ENCODE data around the gene PLA2G5.
"Not testable (repeated sequence)": the region's sequence is repeated elsewhere in the genome, so short reads cannot be mapped to it uniquely, and the experiment has no call there.

Gene PLA2G5, protein sequence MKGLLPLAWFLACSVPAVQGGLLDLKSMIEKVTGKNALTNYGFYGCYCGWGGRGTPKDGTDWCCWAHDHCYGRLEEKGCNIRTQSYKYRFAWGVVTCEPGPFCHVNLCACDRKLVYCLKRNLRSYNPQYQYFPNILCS

GRCh38 chr1:20069874-20070273, at the start of gene PLA2G5:
PLA2G5 (plus strand) TSS chr1:20070194; CDS start chr1:20084831, 14,637 bp downstream.
- no peak for DNase-seq

GRCh38 chr1:20028125-20028524, 41.9 kb upstream of the PLA2G5 start:
- no peak for DNase-seq

DNA sequence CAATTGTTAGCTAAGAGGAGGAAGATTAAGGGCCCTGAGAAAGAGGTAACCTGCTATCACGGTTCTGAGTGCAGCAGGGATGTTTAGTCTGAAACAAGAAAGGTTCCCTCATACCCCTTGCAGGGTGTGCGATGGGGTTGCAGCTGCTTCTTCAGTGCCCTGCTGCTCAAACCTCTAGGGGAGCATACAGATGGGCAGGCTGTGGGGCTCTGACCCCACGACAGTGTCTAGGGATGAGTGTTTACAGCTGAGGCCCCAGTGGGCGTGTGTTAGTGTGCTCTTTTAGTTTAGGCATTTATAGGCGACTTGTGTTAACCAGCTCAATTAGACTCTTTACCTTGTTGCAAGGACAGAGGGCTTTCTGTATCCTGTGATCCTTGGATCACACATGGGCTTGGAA, 41.3 kb upstream of the PLA2G5 start:
- no peak for DNase-seq

DNA sequence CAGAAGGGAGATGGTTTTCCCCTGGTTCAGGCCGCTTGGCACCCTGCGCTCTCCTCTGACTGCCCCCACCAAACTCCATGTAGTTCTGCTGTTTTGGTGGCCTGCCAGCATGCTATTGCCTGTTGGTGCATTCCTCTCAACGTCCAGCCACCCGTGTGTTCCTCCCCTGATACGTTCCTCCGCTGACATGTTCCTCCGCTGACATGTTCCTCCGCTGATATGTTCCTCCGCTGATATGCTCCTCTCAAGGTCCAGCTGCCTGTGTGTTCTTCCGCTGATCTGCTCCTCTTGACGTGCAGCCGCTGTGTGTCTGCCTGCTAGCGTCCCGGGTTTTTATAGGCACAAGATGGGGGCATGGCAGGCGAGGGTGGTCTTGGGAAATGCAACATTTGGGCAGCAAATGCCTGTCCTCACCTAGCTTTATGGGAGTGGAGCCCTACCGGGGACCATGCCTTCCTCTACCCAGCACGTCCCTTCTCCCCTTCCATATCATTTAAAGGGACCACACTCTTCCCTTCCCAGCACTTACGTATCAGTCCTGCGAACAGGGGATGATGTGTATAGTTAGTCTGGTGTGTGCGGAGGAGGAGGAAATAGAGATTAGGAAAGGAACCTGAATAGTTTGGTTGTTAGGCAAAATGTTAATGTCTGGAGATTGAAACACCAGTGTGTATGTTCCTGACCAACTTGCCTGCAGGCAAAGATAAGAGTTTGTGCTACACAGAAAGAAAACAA, 40.6 kb upstream of the PLA2G5 start:
- no peak for DNase-seq

GRCh38 chr1:20030436-20031151, 39.4 kb upstream of the PLA2G5 start:
- DNase-seq: not testable (repeated sequence)

DNA sequence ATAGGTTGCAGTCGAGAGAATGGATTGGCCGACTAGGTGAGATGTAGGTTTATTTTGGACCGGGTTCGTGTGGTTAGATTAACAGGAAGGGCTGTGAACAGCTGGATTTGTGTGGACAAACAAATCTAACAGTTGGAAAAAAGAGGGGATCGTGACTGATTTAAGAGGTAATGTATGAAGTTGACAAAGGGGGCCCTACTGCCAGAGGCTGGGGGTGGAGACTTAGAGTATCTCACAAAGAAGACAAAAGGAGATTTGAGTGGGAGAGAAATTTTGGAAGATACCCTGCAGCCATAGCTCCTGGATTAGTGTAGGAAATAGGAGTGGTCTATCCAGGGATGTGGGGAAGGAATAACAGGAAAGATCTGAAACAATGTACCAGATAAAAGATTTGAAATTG, 38.8 kb upstream of the PLA2G5 start:
- DNase-seq: no peak

GRCh38 chr1:20031836-20032235, 38.2 kb upstream of the PLA2G5 start:
- no peak for DNase-seq

GRCh38 chr1:20032425-20032824, 37.6 kb upstream of the PLA2G5 start:
- no peak for DNase-seq

GRCh38 chr1:20033420-20033819, 36.6 kb upstream of the PLA2G5 start:
- no peak for DNase-seq

DNA sequence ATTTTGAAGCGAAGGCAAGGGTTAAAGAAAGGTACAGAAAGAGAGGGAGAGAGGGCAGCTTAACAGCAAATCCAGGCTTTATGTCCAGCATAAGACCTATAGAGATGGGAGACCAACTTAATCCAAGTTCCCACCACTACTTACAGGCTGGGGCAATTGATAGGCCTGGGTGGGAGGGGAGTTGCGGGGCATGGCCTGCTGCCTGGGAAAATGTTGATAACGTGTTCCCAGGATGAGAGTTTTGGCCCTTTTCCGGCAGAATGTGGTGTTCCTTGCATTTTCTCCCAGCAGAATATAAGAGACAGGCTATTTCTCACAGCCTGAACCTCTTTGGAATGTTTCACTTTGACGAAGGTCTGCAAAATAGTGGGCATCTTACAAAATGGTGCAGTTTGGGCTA, 34.9 kb upstream of the PLA2G5 start:
- no peak for DNase-seq

- peak; percentile 18 for DNase-seq
These were observed 32.1 kb upstream of the PLA2G5 start for GRCh38 chr1:20037877-20038276.

GRCh38 chr1:20047096-20047495, 22.9 kb upstream of the PLA2G5 start:
- DNase-seq: no peak

GRCh38 chr1:20048563-20048962, 21.4 kb upstream of the PLA2G5 start:
- DNase-seq: no peak

GRCh38 chr1:20049056-20049798, 20.8 kb upstream of the PLA2G5 start:
- DNase-seq: not testable (repeated sequence)

- DNase-seq: no peak
These were observed 18.7 kb upstream of the PLA2G5 start for GRCh38 chr1:20051218-20051829.

DNA sequence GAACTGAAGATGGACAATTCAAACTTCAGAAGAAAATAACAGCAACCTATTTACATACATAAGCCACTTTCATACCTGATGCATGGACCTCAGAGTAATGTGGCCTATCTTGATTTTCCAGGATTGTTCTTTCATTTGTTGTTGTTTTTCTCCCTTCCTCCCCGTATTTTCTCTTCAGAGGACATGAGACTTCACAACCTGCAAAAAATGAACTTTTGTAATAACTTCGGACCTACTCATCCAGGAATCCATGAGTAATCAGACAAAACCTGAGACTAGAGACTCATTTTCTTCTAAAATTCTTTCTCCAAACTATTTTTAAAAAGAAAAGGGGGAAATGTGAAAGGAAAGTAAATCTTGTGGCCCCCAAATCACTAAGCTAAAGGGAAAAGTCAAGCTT, 17.6 kb upstream of the PLA2G5 start:
- no peak for DNase-seq

DNA sequence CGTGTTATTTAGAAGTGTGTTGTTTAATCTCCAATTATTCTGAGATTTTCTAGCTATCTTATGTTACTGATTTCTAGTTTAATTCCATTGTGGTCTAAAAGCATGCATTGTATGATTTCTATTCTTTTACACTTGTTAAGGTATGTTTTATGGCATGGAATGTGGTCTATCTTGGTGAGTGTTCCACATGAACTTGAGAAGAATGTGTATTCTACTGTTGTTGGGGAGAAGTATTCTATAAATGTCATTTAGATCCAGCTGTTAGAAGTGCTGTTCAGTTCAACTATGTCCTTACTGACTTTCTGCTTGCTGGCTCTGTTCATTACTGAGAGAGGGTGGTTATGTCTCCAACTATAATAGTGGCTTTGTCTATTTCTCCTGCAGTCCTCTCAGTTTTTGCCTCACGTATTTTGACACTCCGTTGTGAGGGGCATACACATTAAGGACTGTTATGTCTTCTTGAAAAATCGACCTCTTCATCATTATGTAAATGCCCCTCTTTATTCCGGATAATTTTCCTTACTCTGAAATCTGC, 12.0 kb upstream of the PLA2G5 start:
- DNase-seq: no peak

GRCh38 chr1:20058531-20058930, 11.5 kb upstream of the PLA2G5 start:
- DNase-seq: peak; percentile 82

DNA sequence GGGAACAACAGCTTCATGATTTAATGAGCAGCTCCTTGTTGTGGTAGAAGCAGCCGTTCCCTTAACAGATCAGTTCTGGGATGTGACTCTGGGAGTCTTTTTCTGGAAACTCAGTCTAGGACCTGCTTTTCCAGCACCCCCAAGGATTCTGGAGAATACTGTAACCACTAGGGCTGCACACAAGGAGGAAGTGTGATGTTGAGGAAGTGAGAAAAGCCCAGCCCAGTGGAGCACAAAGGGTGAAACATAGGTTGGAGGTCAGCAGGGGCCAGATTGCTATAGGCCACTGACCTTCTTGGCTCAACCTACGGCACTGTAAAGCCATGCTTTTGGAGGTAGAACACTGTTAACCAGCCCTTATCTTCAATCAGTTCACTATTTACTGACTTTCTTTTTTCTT, 10.1 kb upstream of the PLA2G5 start:
- no peak for DNase-seq

DNA sequence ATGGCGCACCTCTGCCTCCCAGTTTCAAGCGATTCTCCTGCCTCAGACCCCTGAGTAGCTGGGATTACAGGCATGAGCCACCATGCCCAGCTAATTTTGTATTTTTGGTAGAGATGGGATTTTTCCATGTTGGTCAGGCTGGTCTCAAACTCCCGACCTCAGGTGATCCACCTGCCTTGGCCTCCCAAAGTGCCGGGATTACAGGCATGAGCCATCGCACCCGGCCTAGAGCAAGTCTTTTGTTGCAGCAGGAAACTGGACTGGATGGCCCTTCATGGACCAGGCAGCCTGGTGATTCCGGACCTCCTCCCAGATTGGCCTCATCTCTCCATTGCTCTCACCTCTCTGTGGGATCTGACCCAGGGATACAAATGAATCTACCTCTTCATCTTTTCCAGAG, 9.2 kb upstream of the PLA2G5 start:
- DNase-seq: not testable (repeated sequence)

- DNase-seq: peak; percentile 7
These were observed 8.1 kb upstream of the PLA2G5 start for GRCh38 chr1:20061866-20062265.

DNA sequence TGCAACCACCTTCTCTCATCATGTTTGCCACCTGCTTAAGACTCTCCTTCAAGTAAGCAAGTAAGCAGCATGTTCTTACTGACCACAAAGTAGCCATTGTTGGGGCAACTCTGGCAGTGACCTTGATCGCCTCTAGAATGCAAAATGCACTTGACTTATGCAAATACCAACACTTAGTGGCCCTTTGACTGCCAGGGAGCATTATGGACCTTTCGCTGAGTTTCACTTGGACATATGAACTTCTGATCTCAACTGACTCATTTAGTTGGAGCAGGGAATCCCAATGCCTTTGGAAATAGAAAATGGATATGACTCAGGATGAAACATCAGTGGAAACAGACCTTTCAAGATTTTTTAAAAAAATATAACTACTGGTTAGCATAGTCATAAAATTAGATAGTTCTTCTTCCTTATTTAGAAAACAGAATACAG, 6.1 kb upstream of the PLA2G5 start:
- DNase-seq: no peak

- no peak for DNase-seq
These were observed 1.3 kb upstream of the PLA2G5 start for GRCh38 chr1:20068722-20069121.
